GM21737 (cell line): ENCODE data around the gene CMTM7.
"Not testable (repeated sequence)": the region's sequence is repeated elsewhere in the genome, so short reads cannot be mapped to it uniquely, and the experiment has no call there.

ENCODE experiments used
- ATAC-seq: cut with Tn5 transposase; IDR thresholded peaks from one replicate; pipeline ENCODE4 v1.9.1; 2021; ENCODE audit warnings: mild to moderate bottlenecking, moderate library complexity; ENCODE audit not compliant: unreplicated experiment

Gene CMTM7

GRCh38 chr3:32381922-32382321, 9.7 kb upstream of the CMTM7 start:
- ATAC-seq, result no peak

GRCh38 chr3:32383136-32383711, 8.4 kb upstream of the CMTM7 start:
- ATAC-seq, result no peak

GRCh38 chr3:32384938-32385337, 6.7 kb upstream of the CMTM7 start:
- no peak for ATAC-seq

- no peak for ATAC-seq
These were observed 4.1 kb upstream of the CMTM7 start for GRCh38 chr3:32387512-32387911.

GRCh38 chr3:32389577-32389976, 2.1 kb upstream of the CMTM7 start:
- not testable (repeated sequence) for ATAC-seq

- ATAC-seq, result no peak
These were observed 1.1 kb downstream of the CMTM7 start for GRCh38 chr3:32392536-32393302.

GRCh38 chr3:32395496-32395895, 3.8 kb downstream of the CMTM7 start:
- no peak for ATAC-seq

GRCh38 chr3:32397941-32398340, 6.3 kb downstream of the CMTM7 start:
- no peak for ATAC-seq

GRCh38 chr3:32398531-32398930, 6.9 kb downstream of the CMTM7 start:
- no peak for ATAC-seq

- ATAC-seq, result no peak
These were observed 7.5 kb downstream of the CMTM7 start for GRCh38 chr3:32399030-32399620.

- ATAC-seq, result no peak
These were observed 9.5 kb downstream of the CMTM7 start for GRCh38 chr3:32401126-32401525.

- peak; percentile 73 for ATAC-seq
These were observed 10.0 kb downstream of the CMTM7 start for GRCh38 chr3:32401556-32402081.

- no peak for ATAC-seq
These were observed 12.0 kb downstream of the CMTM7 start for GRCh38 chr3:32403663-32404062.

- ATAC-seq, result no peak
These were observed 13.1 kb downstream of the CMTM7 start for GRCh38 chr3:32404714-32405113.

- ATAC-seq, result no peak
These were observed 13.5 kb downstream of the CMTM7 start for GRCh38 chr3:32405155-32405554.

GRCh38 chr3:32405711-32406323, 14.2 kb downstream of the CMTM7 start:
- ATAC-seq, result no peak

GRCh38 chr3:32406486-32407408, 15.1 kb downstream of the CMTM7 start:
- ATAC-seq, result no peak

- ATAC-seq, result no peak
These were observed 19.0 kb downstream of the CMTM7 start for GRCh38 chr3:32410367-32411246.

GRCh38 chr3:32411442-32411841, 19.8 kb downstream of the CMTM7 start:
- no peak for ATAC-seq

- ATAC-seq, result no peak
These were observed 21.2 kb downstream of the CMTM7 start for GRCh38 chr3:32412887-32413286.
